Esophagus squamous epithelium (tissue), 5 donors: ENCODE data around the gene CCDC97. TPM values are rescaled to one million over a fixed set of nuclear protein-coding genes. Genes with fewer than 3 reads are reported as not detected.
"Not testable (repeated sequence)": the region's sequence is repeated elsewhere in the genome, so short reads cannot be mapped to it uniquely, and the experiment has no call there.

Source experiments
- DNase-seq: peaks from one replicate; lab custom pipeline; 2025; lab: John Stamatoyannopoulos, UW
- H3K27ac ChIP-seq, 4 donors: fragments of 200-600 bp; sonication (generic); one replicate each; pipeline ENCODE4 v1.5.1; 2016 to 2019; ENCODE audit warnings: mild to moderate bottlenecking in 1 of 4
- H3K27me3 ChIP-seq, 4 donors: fragments of 200-600 bp; sonication (generic); 1 replicate in 3 of 4; 2 replicates in 1 of 4; pipeline versions ENCODE4 v1.5.1 to v1.6.0; 2017 to 2021; ENCODE audit warnings: antibody characterized with exemption in 1 of 4
- H3K36me3 ChIP-seq, 3 donors: fragments of 200-600 bp; sonication (generic); one replicate each; pipeline ENCODE4 v1.5.1; 2016 to 2019
- H3K4me1 ChIP-seq, 3 donors: fragments of 200-600 bp; sonication (generic); one replicate each; pipeline ENCODE4 v1.5.1; 2017 to 2019
- H3K4me3 ChIP-seq, 4 donors: fragments of 200-600 bp; sonication (generic); 1 replicate in 3 of 4; 2 replicates in 1 of 4; pipeline ENCODE4 v1.5.1; 2016 to 2019; ENCODE audit warnings: mild to moderate bottlenecking in 2 of 4, moderate library complexity in 1 of 4
- H3K9me3 ChIP-seq, 3 donors: fragments of 200-600 bp; sonication (generic); one replicate each; pipeline ENCODE4 v1.5.1; 2016 to 2019
- CTCF ChIP-seq, 6 experiments: fragments of 450-650 bp in 4 of 6; fragments of 200-600 bp in 2 of 6; sonication (generic) in 2 of 6; IDR thresholded peaks; one replicate each; pipeline ENCODE4 v1.5.1; 2016 to 2019; ENCODE audit warnings: antibody characterized with exemption in 6 of 6, mild to moderate bottlenecking in 4 of 6, moderate library complexity in 4 of 6
- POLR2A ChIP-seq, 4 donors: fragments of 450-650 bp; IDR thresholded peaks; one replicate each; pipeline ENCODE4 v1.6.1; 2017; ENCODE audit warnings: antibody characterized with exemption in 4 of 4, mild to moderate bottlenecking in 4 of 4, moderate library complexity in 3 of 4
- WGBS, 2 donors: methylation state at CpG; one replicate each; pipeline ENCODE4 v1.1.5; 2018; 5-methylcytosine and 5-hydroxymethylcytosine counted together
- intact Hi-C: fragments of 100-400 bp; cut with DNase I; formaldehyde crosslinking; loops from one replicate; pipeline ENCODE4 v1.15.0; 2022
- total RNA-seq, 4 donors: library from RNA; depleted of rRNA; stranded (reverse); fragments of >200 nt; gene quantifications; one replicate each; pipeline ENCODE4 v1.1.0, GENCODE V29; 2016
- donor health status: DM: yes; HTN: yes; CAD: no.

Gene CCDC97
- total RNA-seq, 4 donors from 2014 or later, result 9.4 to 19.5 (median 14.7) TPM

- WGBS, 2 donors, result 89 to 97% methylated on average over 5 of the region's 6 CpGs
- no peak for TF ChIP-seq POLR2A (IDR thresholded peaks at IDR 0.05)
- no peak for TF ChIP-seq CTCF (IDR thresholded peaks at IDR 0.05)
- Histone ChIP-seq H3K27ac (no peak overlapping the region), H3K4me1 (peaks cover 0 to 4% (median 0%) of the 10 kb centered on the region in 3 donors), H3K36me3 (peaks cover 54 to 100% (median 93%) of the 10 kb centered on the region in 3 donors), H3K4me3 (no peak overlapping the region), H3K27me3 (no peaks in the 10 kb centered on the region), H3K9me3 (no peaks in the 10 kb centered on the region)
- intact Hi-C loops, result loop anchor here (5.0 kb wide), 1 partner anchor 76 kb away; no protein-coding TSS in a partner anchor
- DNase-seq, result no peak
Measured at GRCh38 chr19:41273076-41273475, 36.9 kb upstream of the CCDC97 start.

- no peak for DNase-seq
- intact Hi-C loops, result loop anchor here (5.0 kb wide), 1 partner anchor 78 kb away; no protein-coding TSS in a partner anchor
- H3K4me1 ChIP-seq, result no peaks in the 10 kb centered on the region
- no peak overlapping the region for H3K27ac ChIP-seq
- no peak for TF ChIP-seq CTCF (IDR thresholded peaks at IDR 0.05)
- no peak for TF ChIP-seq POLR2A (IDR thresholded peaks at IDR 0.05)
- no peaks in the 10 kb centered on the region for H3K9me3 ChIP-seq
- 91 to 92% methylated on average over 5 of the region's 5 CpGs for whole genome bisulfite sequencing, 2 donors
- H3K4me3 ChIP-seq, result no peak overlapping the region
- no peaks in the 10 kb centered on the region for H3K27me3 ChIP-seq
- H3K36me3 ChIP-seq, result peaks cover 63 to 100% (median 94%) of the 10 kb centered on the region in 3 donors
Measured at GRCh38 chr19:41274802-41275201, 35.2 kb upstream of the CCDC97 start.

DNA sequence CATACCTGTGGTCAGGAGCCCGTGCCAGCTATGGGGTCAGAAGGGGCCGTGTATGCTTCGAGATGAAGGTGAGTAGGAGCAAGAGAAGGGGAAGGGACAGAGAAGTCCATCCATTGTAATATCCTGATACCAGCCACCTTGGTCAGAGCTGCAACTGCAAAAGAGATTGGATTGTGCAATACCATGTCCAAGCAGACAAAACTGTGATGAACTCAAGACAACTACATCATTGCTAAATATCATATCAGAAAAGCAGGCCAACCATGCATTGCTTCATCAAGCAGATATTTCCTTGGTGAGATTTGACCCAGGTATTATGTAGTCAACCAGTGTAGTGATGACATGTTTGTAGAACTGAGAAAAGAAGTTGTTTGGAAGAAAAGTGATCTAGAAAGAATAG lies 33.7 kb upstream of the CCDC97 start:
- H3K27me3 ChIP-seq, result no peaks in the 10 kb centered on the region
- TF ChIP-seq POLR2A (IDR thresholded peaks at IDR 0.05) (no peak), CTCF (IDR thresholded peaks at IDR 0.05) (no peak)
- no peaks in the 10 kb centered on the region for H3K9me3 ChIP-seq
- no peak overlapping the region for H3K27ac ChIP-seq
- peaks cover 71 to 100% (median 99%) of the 10 kb centered on the region in 3 donors for H3K36me3 ChIP-seq
- no peak overlapping the region for H3K4me3 ChIP-seq
- DNase-seq, result no peak
- 52 to 58% methylated on average over 3 of the region's 3 CpGs for WGBS, 2 donors
- intact Hi-C loops, result no loop called here
- H3K4me1 ChIP-seq, result no peaks in the 10 kb centered on the region

- Histone ChIP-seq H3K27ac (no peak overlapping the region), H3K4me3 (no peak overlapping the region), H3K36me3 (peaks cover 62 to 100% (median 93%) of the 10 kb centered on the region in 3 donors), H3K4me1 (no peaks in the 10 kb centered on the region), H3K27me3 (no peaks in the 10 kb centered on the region), H3K9me3 (no peaks in the 10 kb centered on the region)
- intact Hi-C loops, result no loop called here
- TF ChIP-seq CTCF (IDR thresholded peaks at IDR 0.05), result no peak
- TF ChIP-seq POLR2A (IDR thresholded peaks at IDR 0.05), result no peak
- 96 to 97% methylated on average over 2 of the region's 2 CpGs for WGBS, 2 donors
- no peak for DNase-seq
Measured at GRCh38 chr19:41278478-41278877, 31.5 kb upstream of the CCDC97 start.

DNA sequence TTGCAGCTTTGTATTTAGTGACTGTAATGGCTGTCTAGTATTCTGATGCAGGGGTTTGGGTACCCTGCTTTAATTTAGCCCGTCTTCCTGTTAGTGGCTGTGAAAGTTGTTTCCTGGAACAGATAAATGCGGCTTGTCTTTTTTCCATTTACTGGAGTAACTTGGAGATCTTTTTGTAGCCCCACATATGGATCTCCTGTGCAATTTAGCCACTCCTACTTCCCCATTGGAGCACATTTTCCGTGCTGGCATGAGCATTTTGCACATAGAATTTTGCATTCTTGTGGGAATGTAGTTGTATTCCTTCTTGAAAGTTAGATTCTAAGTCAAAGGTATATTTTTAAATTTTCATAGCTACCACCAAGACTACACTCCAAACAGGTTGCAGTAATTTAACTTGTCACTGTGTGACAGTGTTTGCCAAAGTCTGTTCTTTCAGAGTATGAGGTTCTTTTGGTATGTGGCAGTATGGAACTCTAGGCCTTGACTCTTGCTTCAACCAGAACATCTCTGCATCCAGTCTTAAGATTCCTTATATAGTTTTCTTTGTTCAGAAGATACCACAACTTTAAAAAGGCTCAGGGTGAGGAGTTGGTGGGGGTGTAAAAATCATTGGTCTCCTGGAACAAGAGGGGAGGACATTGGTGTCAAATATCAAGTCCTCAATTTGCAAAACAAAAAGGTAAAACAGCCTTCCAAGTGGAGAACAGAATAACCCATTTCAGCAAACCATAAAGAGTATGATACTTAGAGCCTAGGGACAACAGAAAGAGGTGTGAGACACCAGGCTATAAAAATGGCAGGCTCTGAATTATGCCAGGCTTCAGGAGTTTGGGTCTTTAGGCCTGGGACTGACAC lies 21.1 kb upstream of the CCDC97 start:
- Histone ChIP-seq H3K4me3 (no peak overlapping the region), H3K27me3 (no peaks in the 10 kb centered on the region), H3K36me3 (peaks cover 31 to 100% (median 72%) of the 10 kb centered on the region in 3 donors), H3K4me1 (no peaks in the 10 kb centered on the region), H3K9me3 (no peaks in the 10 kb centered on the region), H3K27ac (no peak overlapping the region)
- DNase-seq, result no peak
- WGBS, 2 donors, result 84 to 90% methylated on average over 3 of the region's 3 CpGs
- intact Hi-C loops, result no loop called here
- TF ChIP-seq CTCF (IDR thresholded peaks at IDR 0.05) (no peak), POLR2A (IDR thresholded peaks at IDR 0.05) (no peak)

DNA sequence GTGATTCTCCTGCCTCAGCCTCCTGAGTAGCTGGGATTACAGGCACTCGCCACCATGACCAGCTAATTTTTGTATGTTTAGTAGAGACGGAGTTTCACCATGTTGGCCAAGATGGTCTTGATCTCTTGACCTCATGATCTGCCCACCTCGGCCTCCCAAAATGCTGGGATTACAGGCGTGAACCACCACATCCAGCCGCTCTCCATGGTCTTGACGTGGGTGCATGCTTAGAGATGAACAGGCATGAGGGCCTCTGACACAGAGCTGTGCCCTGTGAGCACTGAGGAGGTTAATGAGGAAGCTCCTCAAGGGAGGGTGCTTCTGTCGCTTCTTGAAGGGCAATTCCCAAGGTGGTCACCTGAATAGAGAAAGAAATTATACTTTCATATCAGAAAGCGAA lies 20.2 kb upstream of the CCDC97 start:
- H3K27me3 ChIP-seq, H3K4me1 ChIP-seq, DNase-seq, intact Hi-C loops, H3K27ac ChIP-seq, H3K9me3 ChIP-seq, H3K4me3 ChIP-seq: not testable (repeated sequence)
- WGBS, 2 donors, result 88 to 91% methylated on average over 6 to 8 of the region's 8 CpGs
- peaks cover 31 to 100% (median 76%) of the 10 kb centered on the region in 3 donors for H3K36me3 ChIP-seq
